ENCODE data around the gene SLIRP.

GRCh38 chr14:77738559-77739250, 30.8 kb downstream of the SLIRP start:
- TF ChIP-seq POLR2A (IDR thresholded peaks at IDR 0.05) (no peak), CTCF (IDR thresholded peaks at IDR 0.05) (no peak)
